Uterus (tissue), 2 donors: Measurements from ENCODE around the gene PF4V1.

Experiments
- CTCF ChIP-seq, 4 experiments: fragments of 200-600 bp in 2 of 4; fragments of 450-650 bp in 2 of 4; sonication (generic) in 2 of 4; IDR thresholded peaks; one replicate each; pipeline ENCODE4 v1.5.1; 2016 to 2019; ENCODE audit warnings: antibody characterized with exemption in 4 of 4, mild to moderate bottlenecking in 2 of 4, moderate library complexity in 1 of 4
- POLR2A ChIP-seq, 2 donors: fragments of 450-650 bp; IDR thresholded peaks; one replicate each; pipeline ENCODE4 v1.6.1; 2016; ENCODE audit warnings: antibody characterized with exemption in 2 of 2, mild to moderate bottlenecking in 1 of 2, moderate library complexity in 1 of 2

- TF ChIP-seq CTCF (IDR thresholded peaks at IDR 0.05) = no peak
- TF ChIP-seq POLR2A (IDR thresholded peaks at IDR 0.05) = no peak
Measured at GRCh38 chr4:73871511-73872310, 18.6 kb downstream of the PF4V1 start.
